Measurements from ENCODE around the gene CORO2A. TPM values are rescaled to one million over a fixed set of nuclear protein-coding genes. Genes with fewer than 3 reads are reported as not detected.

The CORO2A gene
- total and polyA plus RNA-seq, 5 experiments from 2014 or later, result 5.2 to 11.7 (median 10.0) TPM

DNA sequence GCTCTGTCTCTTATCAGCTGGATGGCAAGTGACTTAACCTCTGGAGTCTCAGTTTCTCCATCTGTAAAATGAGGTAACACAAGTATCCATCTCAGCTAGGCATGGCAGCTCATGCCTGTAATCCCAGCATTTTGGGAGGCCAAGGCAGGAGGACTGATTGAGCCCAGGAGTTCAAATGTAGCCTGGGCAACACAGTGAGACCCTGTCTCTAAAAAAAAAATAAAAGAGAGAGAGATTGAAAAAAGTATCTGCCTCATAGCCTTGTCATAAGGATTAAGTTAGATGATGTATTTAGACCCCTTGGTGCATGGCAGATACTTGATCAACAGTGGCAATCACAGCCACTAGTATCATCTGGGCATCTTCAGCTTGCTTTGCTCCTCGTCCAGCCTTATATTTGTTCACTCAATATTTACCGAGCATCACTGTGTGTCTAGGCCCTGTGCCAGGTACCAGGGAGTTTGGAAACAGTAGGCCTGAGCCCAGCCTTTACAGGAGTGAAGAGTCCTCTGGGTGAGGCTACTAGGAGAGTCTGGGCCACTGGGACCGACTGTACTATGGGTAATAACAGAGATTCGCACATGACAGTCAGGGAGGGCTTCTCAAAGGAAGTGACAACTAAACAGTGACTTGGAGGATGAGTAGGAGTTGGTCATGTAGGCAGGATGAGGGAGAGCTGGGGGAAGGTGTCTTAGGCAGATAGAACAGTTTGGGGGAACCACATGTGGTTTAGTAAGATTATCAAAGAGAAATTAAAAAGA, 34.2 kb downstream of the CORO2A start:
- ATAC-seq (peak in 1 of 2 donors; percentile 74), DNase-seq (peak in 2 of 10 donors; percentile 14 to 24)
- POLR2A ChIA-PET, result no interaction called here
- no peaks in the 10 kb centered on the region for H3K27me3 Mint-ChIP-seq
- peak overlapping the region in 5 of 10 donors; percentile 3 to 70 (median 34) for H3K4me3 Mint-ChIP-seq
- H3K9me3 Mint-ChIP-seq, result no peaks in the 10 kb centered on the region
- peaks cover 0 to 43% (median 7%) of the 10 kb centered on the region in 3 donors for H3K36me3 Mint-ChIP-seq
- H3K4me1 Mint-ChIP-seq, result peaks cover 24 to 45% (median 33%) of the 10 kb centered on the region in 4 donors
- H3K27ac Mint-ChIP-seq, result peak overlapping the region; percentile 16 to 94 (median 63)

DNA sequence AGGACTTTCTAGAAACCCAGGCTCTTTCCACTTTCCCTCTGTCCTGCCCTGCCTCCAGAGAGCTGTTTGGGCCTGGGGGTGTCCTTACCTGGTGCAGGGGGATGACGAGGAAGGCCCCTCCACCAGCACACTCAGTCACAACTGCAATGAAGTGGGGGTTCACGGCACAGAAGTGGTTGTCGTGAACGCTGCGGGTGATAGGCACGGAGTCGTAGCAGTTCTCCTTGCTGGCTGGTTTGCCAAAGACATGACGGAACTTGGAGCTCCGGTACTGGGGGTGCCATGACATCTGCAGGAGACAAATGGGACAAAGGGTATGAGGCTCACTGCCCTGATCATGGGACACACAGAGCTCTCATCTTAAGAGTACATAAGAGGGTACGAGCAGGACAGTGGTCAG, 35.1 kb downstream of the CORO2A start:
- DNase-seq, result no peak
- H3K4me3 Mint-ChIP-seq, result no peak overlapping the region
- peaks cover 0 to 49% (median 7%) of the 10 kb centered on the region in 3 donors for H3K36me3 Mint-ChIP-seq
- peaks cover 24 to 40% (median 30%) of the 10 kb centered on the region in 4 donors for H3K4me1 Mint-ChIP-seq
- no peaks in the 10 kb centered on the region for H3K27me3 Mint-ChIP-seq
- POLR2A ChIA-PET, result no interaction called here
- H3K9me3 Mint-ChIP-seq, result no peaks in the 10 kb centered on the region
- no peak for ATAC-seq
- H3K27ac Mint-ChIP-seq, result peak overlapping the region in 3 of 10 donors; percentile 29 to 57 (median 41)

DNA sequence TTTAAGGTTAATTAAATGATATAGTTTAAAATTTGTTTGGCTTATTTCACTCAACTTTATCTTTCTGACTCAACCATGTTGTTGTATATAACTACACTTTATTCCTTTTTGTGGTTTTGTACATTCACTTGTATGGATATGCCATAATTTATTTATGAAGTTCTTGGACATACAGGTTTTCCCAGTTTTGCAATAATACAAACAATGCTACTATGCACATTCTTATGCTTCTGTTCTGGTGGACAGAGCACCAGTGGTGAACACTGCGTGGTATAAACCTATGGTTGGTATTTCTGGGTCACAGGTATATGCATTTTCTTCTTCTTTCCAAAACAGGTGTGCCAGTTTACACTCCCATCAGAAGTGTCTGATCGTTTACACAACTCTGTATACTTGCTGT, 37.8 kb downstream of the CORO2A start:
- DNase-seq, result no peak
- POLR2A ChIA-PET, result no interaction called here
- H3K4me3 Mint-ChIP-seq, result no peak overlapping the region
- peaks cover 0 to 65% (median 11%) of the 10 kb centered on the region in 3 donors for H3K36me3 Mint-ChIP-seq
- H3K27ac Mint-ChIP-seq, result peak overlapping the region in 1 of 10 donors; percentile 40
- no peaks in the 10 kb centered on the region for H3K9me3 Mint-ChIP-seq
- H3K27me3 Mint-ChIP-seq, result no peaks in the 10 kb centered on the region
- no peak for ATAC-seq
- H3K4me1 Mint-ChIP-seq, result peaks cover 14 to 25% (median 19%) of the 10 kb centered on the region in 4 donors

- Mint-ChIP-seq H3K36me3 (peaks cover 0 to 75% (median 11%) of the 10 kb centered on the region in 3 donors), H3K4me3 (no peak overlapping the region), H3K27me3 (no peaks in the 10 kb centered on the region), H3K4me1 (peaks cover 2 to 5% (median 4%) of the 10 kb centered on the region in 4 donors), H3K27ac (peak overlapping the region in 2 of 10 donors; percentile 39 to 73), H3K9me3 (no peaks in the 10 kb centered on the region)
- POLR2A ChIA-PET, result no interaction called here
- ATAC-seq (no peak), DNase-seq (no peak)
These were observed 39.9 kb downstream of the CORO2A start for GRCh38 chr9:98152526-98152925.

DNA sequence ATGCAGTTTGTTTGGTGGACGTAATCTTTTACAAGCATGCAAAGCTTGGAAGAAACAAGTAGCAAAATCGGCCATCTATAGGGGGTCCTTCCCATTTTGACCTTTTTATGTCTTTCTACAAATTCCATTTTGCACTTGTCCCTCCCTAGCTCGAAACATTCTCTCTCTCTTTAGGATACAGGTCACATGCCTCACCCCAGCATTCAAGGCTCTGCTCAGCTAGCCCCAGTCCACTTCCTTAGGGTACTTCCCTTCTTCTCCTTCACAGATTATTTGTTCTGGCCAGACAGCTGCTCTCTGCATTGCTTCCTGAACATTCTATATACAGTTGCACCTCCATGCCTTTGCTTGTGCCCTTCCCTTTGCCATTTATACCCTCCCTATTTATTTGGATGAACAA, 41.7 kb downstream of the CORO2A start:
- no peak overlapping the region for H3K4me3 Mint-ChIP-seq
- POLR2A ChIA-PET, result no interaction called here
- H3K27me3 Mint-ChIP-seq, result no peaks in the 10 kb centered on the region
- peaks cover 0 to 69% (median 12%) of the 10 kb centered on the region in 3 donors for H3K36me3 Mint-ChIP-seq
- no peak for ATAC-seq
- H3K9me3 Mint-ChIP-seq, result no peaks in the 10 kb centered on the region
- no peak for DNase-seq
- H3K27ac Mint-ChIP-seq, result peak overlapping the region in 6 of 10 donors; percentile 8 to 92 (median 58)
- H3K4me1 Mint-ChIP-seq, result peaks cover 2 to 7% (median 6%) of the 10 kb centered on the region in 4 donors

DNA sequence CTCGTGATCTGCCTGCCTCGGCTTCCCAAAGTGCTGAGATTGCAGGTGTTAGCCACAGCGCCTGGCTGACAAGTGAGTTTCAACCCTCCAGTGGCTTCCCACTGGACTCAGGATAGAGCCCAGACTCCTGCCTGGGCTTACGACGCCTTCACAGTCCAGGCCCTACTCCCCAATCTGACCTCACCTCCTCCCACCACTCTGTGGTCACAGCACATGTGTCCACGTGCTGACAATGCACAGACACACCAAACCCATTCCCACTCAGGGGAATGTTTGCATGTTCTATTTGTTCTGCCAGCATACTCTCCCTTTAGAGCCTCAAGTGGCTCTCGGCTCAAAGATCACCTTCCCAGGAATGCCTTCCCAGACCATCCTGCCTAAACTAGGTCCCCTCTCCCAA, 42.3 kb downstream of the CORO2A start:
- H3K4me3 Mint-ChIP-seq, result no peak overlapping the region
- peaks cover 2 to 7% (median 6%) of the 10 kb centered on the region in 4 donors for H3K4me1 Mint-ChIP-seq
- H3K36me3 Mint-ChIP-seq, result peaks cover 0 to 69% (median 10%) of the 10 kb centered on the region in 3 donors
- ATAC-seq (no peak), DNase-seq (no peak)
- no peaks in the 10 kb centered on the region for H3K27me3 Mint-ChIP-seq
- H3K27ac Mint-ChIP-seq, result peak overlapping the region in 5 of 10 donors; percentile 45 to 87 (median 72)
- no peaks in the 10 kb centered on the region for H3K9me3 Mint-ChIP-seq
- POLR2A ChIA-PET, result interaction anchor here (1.0 kb wide), 1 partner anchor 9 kb away, joined by 4 read pairs; no protein-coding TSS in a partner anchor

GRCh38 chr9:98149422-98149821, 43.0 kb downstream of the CORO2A start:
- no peak overlapping the region for H3K4me3 Mint-ChIP-seq
- H3K27ac Mint-ChIP-seq, result peak overlapping the region in 1 of 10 donors; percentile 7
- peaks cover 6 to 9% (median 8%) of the 10 kb centered on the region in 4 donors for H3K4me1 Mint-ChIP-seq

GRCh38 chr9:98148486-98148885, 44.0 kb downstream of the CORO2A start:
- Mint-ChIP-seq H3K4me1 (peaks cover 7 to 13% (median 9%) of the 10 kb centered on the region in 4 donors), H3K27ac (peak overlapping the region in 4 of 10 donors; percentile 9 to 56 (median 28)), H3K9me3 (no peaks in the 10 kb centered on the region), H3K27me3 (no peaks in the 10 kb centered on the region), H3K36me3 (peaks cover 0 to 62% (median 7%) of the 10 kb centered on the region in 3 donors), H3K4me3 (no peak overlapping the region)
- ATAC-seq (no peak), DNase-seq (no peak)
- POLR2A ChIA-PET, result no interaction called here

More at GRCh38 chr9:98149422-98149821, 43.0 kb downstream of the CORO2A start:
- DNase-seq, result no peak
- peaks cover 0 to 65% (median 7%) of the 10 kb centered on the region in 3 donors for H3K36me3 Mint-ChIP-seq
- POLR2A ChIA-PET, result interaction anchor here (1.0 kb wide), 1 partner anchor 10 kb away, joined by 4 read pairs; no protein-coding TSS in a partner anchor
- no peaks in the 10 kb centered on the region for H3K9me3 Mint-ChIP-seq
- H3K27me3 Mint-ChIP-seq, result no peaks in the 10 kb centered on the region
- no peak for ATAC-seq

- POLR2A ChIA-PET, result no interaction called here
- Mint-ChIP-seq H3K27me3 (no peaks in the 10 kb centered on the region), H3K36me3 (peaks cover 0 to 58% (median 7%) of the 10 kb centered on the region in 3 donors), H3K4me1 (peaks cover 7 to 20% (median 11%) of the 10 kb centered on the region in 4 donors), H3K4me3 (no peak overlapping the region), H3K9me3 (no peaks in the 10 kb centered on the region), H3K27ac (peak overlapping the region in 4 of 10 donors; percentile 6 to 29 (median 14))
- ATAC-seq (no peak), DNase-seq (no peak)
These were observed 44.9 kb downstream of the CORO2A start for GRCh38 chr9:98147582-98147981.

DNA sequence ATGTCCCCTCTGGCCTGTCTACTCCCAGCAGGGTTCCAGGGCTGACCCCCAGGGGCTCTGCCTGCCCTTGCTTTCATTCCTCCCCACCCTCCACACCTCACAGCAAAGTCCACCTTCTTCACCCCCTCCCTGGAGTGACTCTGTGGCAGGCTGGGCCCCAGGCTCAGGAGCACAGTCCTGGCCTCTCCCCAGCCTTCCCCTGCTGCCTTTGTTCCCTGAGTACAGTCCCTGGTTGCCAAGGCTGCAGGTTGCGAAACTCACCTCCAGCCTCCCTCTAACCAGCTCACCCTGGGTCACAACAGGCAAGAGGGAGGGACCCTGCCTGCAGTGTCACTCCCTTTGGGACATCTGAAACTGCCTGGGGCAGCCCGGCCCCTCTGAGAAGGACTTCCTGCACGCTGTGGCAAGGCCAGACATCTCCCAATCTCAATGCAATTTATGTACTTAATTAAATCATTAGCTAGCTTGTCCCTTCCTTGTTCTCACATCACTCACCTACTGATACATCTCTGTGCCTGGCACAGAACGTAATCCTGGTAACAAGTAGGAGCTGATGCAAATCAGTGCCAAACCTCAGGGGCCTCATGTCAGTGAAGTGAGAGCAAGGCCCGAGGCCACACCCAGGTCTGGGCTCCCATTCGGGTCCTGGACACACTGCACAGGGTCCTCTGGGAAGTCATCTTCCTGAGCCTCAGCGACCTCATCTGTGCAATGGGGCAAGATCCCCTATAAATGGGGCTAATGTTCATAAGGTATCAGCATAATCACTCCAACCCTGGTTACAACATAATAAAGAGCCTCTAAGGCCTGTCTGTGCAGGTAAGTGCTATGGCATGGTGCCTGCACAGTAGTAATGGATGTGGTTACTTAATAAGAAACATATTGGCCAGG, 46.1 kb downstream of the CORO2A start:
- no peak for ATAC-seq
- no peak for DNase-seq
- Mint-ChIP-seq H3K9me3 (no peaks in the 10 kb centered on the region), H3K27ac (peak overlapping the region in 4 of 10 donors; percentile 43 to 86 (median 68)), H3K36me3 (peaks cover 0 to 48% (median 7%) of the 10 kb centered on the region in 3 donors), H3K4me3 (no peak overlapping the region), H3K27me3 (no peaks in the 10 kb centered on the region), H3K4me1 (peaks cover 9 to 20% (median 11%) of the 10 kb centered on the region in 4 donors)
- POLR2A ChIA-PET, result no interaction called here

GRCh38 chr9:98144631-98145030, 47.8 kb downstream of the CORO2A start:
- POLR2A ChIA-PET, result no interaction called here
- ATAC-seq, result no peak
- H3K27me3 Mint-ChIP-seq, result no peaks in the 10 kb centered on the region

DNA sequence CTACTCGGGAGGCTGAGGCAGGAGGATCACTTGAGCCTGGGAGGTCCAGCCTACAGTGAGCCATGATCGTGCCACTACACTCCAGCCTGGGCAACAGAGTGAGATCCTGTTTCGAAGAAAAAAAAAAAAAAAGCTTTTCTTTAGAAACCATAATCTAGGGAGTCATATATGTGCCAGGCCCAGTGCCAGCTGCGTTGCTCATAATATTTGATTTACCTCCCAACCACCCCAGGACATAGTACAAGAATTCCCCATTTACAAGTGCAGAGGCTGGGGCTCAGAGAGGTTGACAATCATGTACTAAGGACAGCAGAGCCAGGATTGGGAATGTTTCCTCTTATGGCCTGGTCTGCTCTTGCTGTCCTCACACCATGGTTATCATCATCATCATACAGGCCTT, 48.4 kb downstream of the CORO2A start:
- H3K4me3 Mint-ChIP-seq, result no peak overlapping the region
- POLR2A ChIA-PET, result no interaction called here
- DNase-seq (no peak), ATAC-seq (no peak)
- H3K27ac Mint-ChIP-seq, result peak overlapping the region in 5 of 10 donors; percentile 46 to 67 (median 58)
- peaks cover 5 to 15% (median 10%) of the 10 kb centered on the region in 4 donors for H3K4me1 Mint-ChIP-seq
- H3K36me3 Mint-ChIP-seq, result peaks cover 0 to 40% (median 8%) of the 10 kb centered on the region in 3 donors
- no peaks in the 10 kb centered on the region for H3K9me3 Mint-ChIP-seq
- H3K27me3 Mint-ChIP-seq, result no peaks in the 10 kb centered on the region

More at GRCh38 chr9:98144631-98145030, 47.8 kb downstream of the CORO2A start:
- no peak for DNase-seq
- Mint-ChIP-seq H3K4me3 (no peak overlapping the region), H3K36me3 (peaks cover 0 to 45% (median 8%) of the 10 kb centered on the region in 3 donors), H3K27ac (peak overlapping the region in 3 of 10 donors; percentile 49 to 67 (median 63)), H3K9me3 (no peaks in the 10 kb centered on the region), H3K4me1 (peaks cover 5 to 15% (median 10%) of the 10 kb centered on the region in 4 donors)

Measured in naive thymus-derived CD8-positive, alpha-beta T cell (primary cell).